GM18508 (cell line): Measurements from ENCODE around the gene AKT1S1.

ENCODE experiments used
- ATAC-seq: cut with Tn5 transposase; IDR thresholded peaks from one replicate; pipeline ENCODE4 v1.9.1; 2021; ENCODE audit warnings: moderate number of reproducible peaks; ENCODE audit not compliant: insufficient read depth, unreplicated experiment

The AKT1S1 gene

GRCh38 chr19:49857061-49857837, 19.9 kb downstream of the AKT1S1 start:
- no peak for ATAC-seq

GRCh38 chr19:49856574-49857021, 20.6 kb downstream of the AKT1S1 start:
- ATAC-seq, result no peak

GRCh38 chr19:49855676-49856573, 21.2 kb downstream of the AKT1S1 start:
- ATAC-seq, result no peak

- no peak for ATAC-seq
These were observed 21.9 kb downstream of the AKT1S1 start for GRCh38 chr19:49855277-49855675.

- no peak for ATAC-seq
These were observed 22.5 kb downstream of the AKT1S1 start for GRCh38 chr19:49854378-49855263.

- no peak for ATAC-seq
These were observed 23.2 kb downstream of the AKT1S1 start for GRCh38 chr19:49853852-49854377.

- ATAC-seq, result no peak
These were observed 24.5 kb downstream of the AKT1S1 start for GRCh38 chr19:49852631-49853126.

GRCh38 chr19:49851456-49852259, 25.5 kb downstream of the AKT1S1 start:
- ATAC-seq, result no peak

GRCh38 chr19:49850487-49851342, 26.4 kb downstream of the AKT1S1 start, which contains the start of gene PTOV1:
PTOV1 (plus strand) TSS chr19:49851159.
- ATAC-seq, result no peak

GRCh38 chr19:49850221-49850486, 27.0 kb downstream of the AKT1S1 start:
- ATAC-seq, result no peak

- no peak for ATAC-seq
These were observed 27.5 kb downstream of the AKT1S1 start for GRCh38 chr19:49849433-49850220.

- no peak for ATAC-seq
These were observed 28.2 kb downstream of the AKT1S1 start for GRCh38 chr19:49848938-49849337.

GRCh38 chr19:49847731-49848696, 29.1 kb downstream of the AKT1S1 start:
- no peak for ATAC-seq

- no peak for ATAC-seq
These were observed 30.7 kb downstream of the AKT1S1 start for GRCh38 chr19:49846408-49846807.

- ATAC-seq, result no peak
These were observed 31.7 kb downstream of the AKT1S1 start for GRCh38 chr19:49845414-49845813.
